Liver (tissue), 9 donors: ENCODE data around the gene KAZN. TPM values are rescaled to one million over a fixed set of nuclear protein-coding genes. Genes with fewer than 3 reads are reported as not detected.

Source experiments
- DNase-seq: peaks from one replicate; pipeline ENCODE4 v3.0.0-alpha.2; 2017; ENCODE audit warnings: low spot score
- H3K27ac ChIP-seq, 2 donors: one replicate each; pipeline ENCODE4 v1.7.0; 2013; ENCODE audit warnings: inconsistent platforms in 2 of 2, low read length in 2 of 2, control low read depth in 1 of 2, low read depth in 1 of 2, mild to moderate bottlenecking in 1 of 2
- H3K27me3 ChIP-seq, 4 donors: one replicate each; pipeline versions ENCODE4 v1.6.1 to v1.7.0; 2013; ENCODE audit warnings: low read length in 3 of 4, inconsistent platforms in 1 of 4, mild to moderate bottlenecking in 1 of 4, moderate library complexity in 1 of 4; ENCODE audit not compliant: control insufficient read depth in 4 of 4, insufficient read depth in 4 of 4
- H3K36me3 ChIP-seq, 4 donors: one replicate each; pipeline versions ENCODE4 v1.6.1 to v1.7.0; 2013; ENCODE audit warnings: low read length in 3 of 4, mild to moderate bottlenecking in 3 of 4, low read depth in 1 of 4, moderate library complexity in 1 of 4; ENCODE audit not compliant: control insufficient read depth in 4 of 4, insufficient read depth in 3 of 4
- H3K4me1 ChIP-seq, 4 donors: one replicate each; pipeline versions ENCODE4 v1.6.1 to v1.7.0; 2013; ENCODE audit warnings: low read length in 3 of 4, mild to moderate bottlenecking in 3 of 4, moderate library complexity in 1 of 4; ENCODE audit not compliant: control insufficient read depth in 4 of 4, insufficient read depth in 4 of 4
- H3K4me3 ChIP-seq, 3 donors: one replicate each; pipeline versions ENCODE4 v1.6.1 to v1.7.0; 2013; ENCODE audit warnings: low read length in 3 of 3, control low read depth in 1 of 3, low read depth in 1 of 3, mild to moderate bottlenecking in 1 of 3
- H3K9ac ChIP-seq, 2 donors: one replicate each; pipeline ENCODE4 v1.7.0; 2013; ENCODE audit warnings: low read length in 2 of 2, mild to moderate bottlenecking in 2 of 2, moderate library complexity in 2 of 2, control low read depth in 1 of 2, low read depth in 1 of 2
- H3K9me3 ChIP-seq, 4 donors: one replicate each; pipeline versions ENCODE4 v1.6.1 to v1.7.0; 2013; ENCODE audit warnings: low read length in 3 of 4; ENCODE audit not compliant: control insufficient read depth in 4 of 4
- EGR1 ChIP-seq, 2 donors: IDR thresholded peaks; 2 replicates each; pipeline ENCODE4 v1.6.1; 2016 to 2018; ENCODE audit warnings: antibody characterized with exemption in 2 of 2, low read depth in 2 of 2
- FOXA1 ChIP-seq: IDR thresholded peaks from 2 replicates; pipeline ENCODE4 v1.6.1; 2016; ENCODE audit warnings: antibody characterized with exemption
- FOXA2 ChIP-seq: IDR thresholded peaks from 2 replicates; pipeline ENCODE4 v1.6.1; 2016; ENCODE audit warnings: antibody characterized with exemption
- GABPA ChIP-seq, 2 donors: IDR thresholded peaks in 1 of 2; conservative IDR thresholded peaks in 1 of 2; 2 replicates each; pipeline ENCODE4 v1.6.1; 2016; ENCODE audit warnings: antibody characterized with exemption in 2 of 2, mild to moderate bottlenecking in 1 of 2, moderate library complexity in 1 of 2
- HNF4A ChIP-seq, 2 donors: conservative IDR thresholded peaks; 2 replicates each; pipeline ENCODE4 v1.6.1; 2016; ENCODE audit warnings: antibody characterized with exemption in 2 of 2, mild to moderate bottlenecking in 2 of 2
- HNF4G ChIP-seq: IDR thresholded peaks from 2 replicates; pipeline ENCODE4 v1.6.1; 2016; ENCODE audit warnings: antibody characterized with exemption
- JUND ChIP-seq, 2 donors: IDR thresholded peaks; 2 replicates each; pipeline ENCODE4 v1.6.1; 2016; ENCODE audit warnings: antibody characterized with exemption in 2 of 2
- NR2F2 ChIP-seq: IDR thresholded peaks from 2 replicates; pipeline ENCODE4 v1.6.1; 2016; ENCODE audit warnings: antibody characterized with exemption
- RAD21 ChIP-seq, 2 donors: IDR thresholded peaks; 2 replicates each; pipeline ENCODE4 v1.6.1; 2016; ENCODE audit warnings: antibody characterized with exemption in 2 of 2, mild to moderate bottlenecking in 2 of 2
- RXRA ChIP-seq, 2 donors: IDR thresholded peaks; 2 replicates each; pipeline ENCODE4 v1.6.1; 2017 to 2018; ENCODE audit warnings: antibody characterized with exemption in 2 of 2, mild to moderate bottlenecking in 1 of 2
- SP1 ChIP-seq: IDR thresholded peaks from 2 replicates; pipeline ENCODE4 v1.6.1; 2018; ENCODE audit warnings: antibody characterized with exemption, mild to moderate bottlenecking
- TAF1 ChIP-seq: conservative IDR thresholded peaks from 2 replicates; pipeline ENCODE4 v1.6.1; 2016; ENCODE audit warnings: antibody characterized with exemption, mild to moderate bottlenecking
- YY1 ChIP-seq: IDR thresholded peaks from 2 replicates; pipeline ENCODE4 v1.6.1; 2016; ENCODE audit warnings: antibody characterized with exemption, mild to moderate bottlenecking
- WGBS: extraction: QIAGEN DNeasy Blood & Tissue Kit; methylation state at CpG from one replicate; pipeline ENCODE4 v1.1.7; 2013; 5-methylcytosine and 5-hydroxymethylcytosine counted together
- polyA plus RNA-seq, 2 donors: library from polyadenylated mRNA; stranded (reverse) in 1 of 2; unstranded in 1 of 2; fragments of 200-250 nt in 1 of 2; fragments of >200 nt in 1 of 2; fragmentation: Nextera tagmentation in 1 of 2; extraction: Ambion mirVana in 1 of 2; gene quantifications; one replicate each; pipeline versions ENCODE4 v1.2.1 to v1.2.3, GENCODE V29; 2013 to 2015
- total RNA-seq, 2 donors: library from RNA; depleted of rRNA; stranded (reverse); fragments of >200 nt; gene quantifications; one replicate each; pipeline ENCODE4 v1.2.3, GENCODE V29; 2014
- TF ChIP-seq, protein P1 (sequence below): IDR thresholded peaks from 2 replicates; pipeline ENCODE4 v1.6.1; 2016; ENCODE audit warnings: antibody characterized with exemption
- TF ChIP-seq, protein P2 (sequence below): IDR thresholded peaks from 2 replicates; pipeline ENCODE4 v1.6.1; 2016; ENCODE audit warnings: antibody characterized with exemption
- TF ChIP-seq, protein P3 (sequence below): fragments of 150-350 bp; IDR thresholded peaks from 2 replicates; pipeline ENCODE4 v1.5.1; 2017; ENCODE audit warnings: improper control_type of control experiment, low read depth, low read length; ENCODE audit not compliant: missing input control
- TF ChIP-seq, protein P4 (sequence below): IDR thresholded peaks from 2 replicates; pipeline ENCODE4 v1.6.1; 2016; ENCODE audit warnings: antibody characterized with exemption, mild to moderate bottlenecking
- donor health status: healthy.
- donor health status: healthy.
- donor health status: healthy.
- donor health status: healthy.
- donor health status: healthy.

The KAZN gene
- total and polyA plus RNA-seq, 4 donors = 1.9 to 6.9 (median 2.4) TPM

DNA sequence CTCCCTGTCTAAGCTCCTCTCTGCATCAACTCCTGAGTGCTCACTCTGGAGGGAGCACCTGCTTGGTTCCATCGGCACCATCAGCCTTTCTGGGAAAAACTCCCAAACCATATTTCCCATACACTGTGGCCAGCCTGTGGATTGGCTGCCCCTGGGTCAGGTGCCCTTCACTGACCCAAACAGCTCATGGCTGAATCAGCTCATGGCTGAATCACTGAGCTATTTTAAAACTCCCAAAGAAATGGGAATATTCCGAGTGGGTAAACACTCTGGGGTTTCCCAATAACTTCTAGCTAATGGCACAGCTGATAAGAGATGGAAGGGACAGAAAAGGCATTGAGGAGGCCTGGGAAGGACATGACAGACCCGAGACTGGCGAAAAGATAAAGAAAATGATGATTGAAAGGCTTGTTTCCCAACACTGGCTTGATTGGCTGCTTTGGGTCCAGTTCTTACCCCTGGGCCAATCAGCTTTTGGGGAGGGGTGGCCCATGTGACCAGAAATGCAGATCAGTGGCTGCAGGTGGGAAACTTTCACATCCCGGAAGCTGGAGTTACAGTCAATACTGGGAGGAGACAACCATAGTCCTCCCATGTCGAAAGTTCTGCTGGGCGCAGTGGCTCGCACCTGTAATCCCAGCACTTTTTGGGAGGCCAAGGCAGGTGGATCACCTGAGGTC lies 37.3 kb upstream of the KAZN start:
- Histone ChIP-seq H3K4me1 (no peaks in the 10 kb centered on the region), H3K27ac (no peak overlapping the region), H3K27me3 (no peaks in the 10 kb centered on the region), H3K9ac (no peak overlapping the region), H3K4me3 (no peak overlapping the region), H3K36me3 (no peaks in the 10 kb centered on the region), H3K9me3 (peaks cover 0 to under 1% (median 0%) of the 10 kb centered on the region in 4 donors)
- WGBS = 89% methylated on average over 8 of the region's 8 CpGs
- no peak for DNase-seq
- TF ChIP-seq FOXA2 = no peak
- TF ChIP-seq HNF4G = no peak
- TF ChIP-seq FOXA1 = no peak
- no peak for TF ChIP-seq HNF4A (conservative IDR thresholded peaks at IDR 0.05)
- TF ChIP-seq YY1 = no peak
- no peak for TF ChIP-seq TAF1
- TF ChIP-seq SP1 = no peak

DNA sequence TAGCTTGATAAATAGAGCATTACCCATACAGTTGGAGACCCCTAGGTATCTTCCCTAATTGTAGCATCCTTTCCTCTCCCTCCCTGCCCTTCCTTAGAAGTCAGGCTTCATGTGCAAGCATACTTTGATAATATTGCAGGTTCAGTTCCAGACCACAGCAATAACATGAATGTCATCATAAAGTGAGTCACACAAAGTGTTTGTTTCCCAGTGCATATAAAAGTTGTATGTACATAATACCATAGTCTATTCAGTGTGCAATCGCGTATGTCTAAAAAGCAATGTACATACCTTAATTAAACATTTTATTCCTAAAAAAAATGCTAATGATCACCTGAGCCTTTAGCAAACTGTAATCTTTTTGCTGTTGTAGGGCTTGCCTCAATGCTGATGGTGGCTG lies 33.4 kb upstream of the KAZN start:
- Histone ChIP-seq H3K9me3 (peaks cover 0 to 4% (median 2%) of the 10 kb centered on the region in 4 donors), H3K27me3 (no peaks in the 10 kb centered on the region), H3K4me1 (no peaks in the 10 kb centered on the region), H3K4me3 (no peak overlapping the region), H3K27ac (no peak overlapping the region), H3K36me3 (no peaks in the 10 kb centered on the region), H3K9ac (no peak overlapping the region)
- WGBS = 44% methylated on average over 2 of the region's 2 CpGs
- TF ChIP-seq TAF1 (no peak), RAD21 (IDR thresholded peaks at IDR 0.05) (no peak), FOXA1 (no peak), HNF4A (conservative IDR thresholded peaks at IDR 0.05) (no peak), EGR1 (IDR thresholded peaks at IDR 0.05; ENCODE audit: low read depth in 2 of 2) (no peak), RXRA (IDR thresholded peaks at IDR 0.05) (no peak), YY1 (no peak), JUND (IDR thresholded peaks at IDR 0.05) (no peak), FOXA2 (no peak), GABPA (IDR thresholded peaks at IDR 0.05 in 1 of 2, conservative IDR thresholded peaks at IDR 0.05 in 1 of 2) (no peak), NR2F2 (no peak), SP1 (no peak), HNF4G (no peak)
- TF ChIP-seq, protein P1, sequence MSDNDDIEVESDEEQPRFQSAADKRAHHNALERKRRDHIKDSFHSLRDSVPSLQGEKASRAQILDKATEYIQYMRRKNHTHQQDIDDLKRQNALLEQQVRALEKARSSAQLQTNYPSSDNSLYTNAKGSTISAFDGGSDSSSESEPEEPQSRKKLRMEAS = no peak
- TF ChIP-seq, protein P2, sequence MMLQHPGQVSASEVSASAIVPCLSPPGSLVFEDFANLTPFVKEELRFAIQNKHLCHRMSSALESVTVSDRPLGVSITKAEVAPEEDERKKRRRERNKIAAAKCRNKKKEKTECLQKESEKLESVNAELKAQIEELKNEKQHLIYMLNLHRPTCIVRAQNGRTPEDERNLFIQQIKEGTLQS = no peak
- TF ChIP-seq, protein P3, sequence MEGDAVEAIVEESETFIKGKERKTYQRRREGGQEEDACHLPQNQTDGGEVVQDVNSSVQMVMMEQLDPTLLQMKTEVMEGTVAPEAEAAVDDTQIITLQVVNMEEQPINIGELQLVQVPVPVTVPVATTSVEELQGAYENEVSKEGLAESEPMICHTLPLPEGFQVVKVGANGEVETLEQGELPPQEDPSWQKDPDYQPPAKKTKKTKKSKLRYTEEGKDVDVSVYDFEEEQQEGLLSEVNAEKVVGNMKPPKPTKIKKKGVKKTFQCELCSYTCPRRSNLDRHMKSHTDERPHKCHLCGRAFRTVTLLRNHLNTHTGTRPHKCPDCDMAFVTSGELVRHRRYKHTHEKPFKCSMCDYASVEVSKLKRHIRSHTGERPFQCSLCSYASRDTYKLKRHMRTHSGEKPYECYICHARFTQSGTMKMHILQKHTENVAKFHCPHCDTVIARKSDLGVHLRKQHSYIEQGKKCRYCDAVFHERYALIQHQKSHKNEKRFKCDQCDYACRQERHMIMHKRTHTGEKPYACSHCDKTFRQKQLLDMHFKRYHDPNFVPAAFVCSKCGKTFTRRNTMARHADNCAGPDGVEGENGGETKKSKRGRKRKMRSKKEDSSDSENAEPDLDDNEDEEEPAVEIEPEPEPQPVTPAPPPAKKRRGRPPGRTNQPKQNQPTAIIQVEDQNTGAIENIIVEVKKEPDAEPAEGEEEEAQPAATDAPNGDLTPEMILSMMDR = no peak
- TF ChIP-seq, protein P4, sequence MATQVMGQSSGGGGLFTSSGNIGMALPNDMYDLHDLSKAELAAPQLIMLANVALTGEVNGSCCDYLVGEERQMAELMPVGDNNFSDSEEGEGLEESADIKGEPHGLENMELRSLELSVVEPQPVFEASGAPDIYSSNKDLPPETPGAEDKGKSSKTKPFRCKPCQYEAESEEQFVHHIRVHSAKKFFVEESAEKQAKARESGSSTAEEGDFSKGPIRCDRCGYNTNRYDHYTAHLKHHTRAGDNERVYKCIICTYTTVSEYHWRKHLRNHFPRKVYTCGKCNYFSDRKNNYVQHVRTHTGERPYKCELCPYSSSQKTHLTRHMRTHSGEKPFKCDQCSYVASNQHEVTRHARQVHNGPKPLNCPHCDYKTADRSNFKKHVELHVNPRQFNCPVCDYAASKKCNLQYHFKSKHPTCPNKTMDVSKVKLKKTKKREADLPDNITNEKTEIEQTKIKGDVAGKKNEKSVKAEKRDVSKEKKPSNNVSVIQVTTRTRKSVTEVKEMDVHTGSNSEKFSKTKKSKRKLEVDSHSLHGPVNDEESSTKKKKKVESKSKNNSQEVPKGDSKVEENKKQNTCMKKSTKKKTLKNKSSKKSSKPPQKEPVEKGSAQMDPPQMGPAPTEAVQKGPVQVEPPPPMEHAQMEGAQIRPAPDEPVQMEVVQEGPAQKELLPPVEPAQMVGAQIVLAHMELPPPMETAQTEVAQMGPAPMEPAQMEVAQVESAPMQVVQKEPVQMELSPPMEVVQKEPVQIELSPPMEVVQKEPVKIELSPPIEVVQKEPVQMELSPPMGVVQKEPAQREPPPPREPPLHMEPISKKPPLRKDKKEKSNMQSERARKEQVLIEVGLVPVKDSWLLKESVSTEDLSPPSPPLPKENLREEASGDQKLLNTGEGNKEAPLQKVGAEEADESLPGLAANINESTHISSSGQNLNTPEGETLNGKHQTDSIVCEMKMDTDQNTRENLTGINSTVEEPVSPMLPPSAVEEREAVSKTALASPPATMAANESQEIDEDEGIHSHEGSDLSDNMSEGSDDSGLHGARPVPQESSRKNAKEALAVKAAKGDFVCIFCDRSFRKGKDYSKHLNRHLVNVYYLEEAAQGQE = no peak
- DNase-seq = no peak
